GM12878 (cell line): ENCODE measurements around the gene RPL26. TPM values are rescaled to one million over a fixed set of nuclear protein-coding genes. Genes with fewer than 3 reads are reported as not detected.

Experiments
- ATAC-seq: fragments of 200-7000 bp; cut with Tn5 transposase; 3 replicates; pipeline ENCODE4 v1.9.1; 2020; ENCODE audit warnings: mild to moderate bottlenecking, moderate library complexity
- BruUV-seq: library from RNA; stranded (reverse); fragments of 400-500 nt; replicated peaks from 2 replicates; lab custom pipeline; 2021; lab: Mats Ljungman, UMichigan
- CTCF ChIA-PET: fragments of 300-600 bp; sonication (Branson Sonifier 250); formaldehyde crosslinking; extraction: SDS; loops from one replicate; lab custom pipeline; 2021; ENCODE audit warnings: inconsistent platforms; lab: Yijun Ruan, JAX
- POLR2A ChIA-PET: fragments of 350-600 bp; formaldehyde crosslinking; extraction: SDS; loops from one replicate; lab custom pipeline; 2021; ENCODE audit warnings: inconsistent platforms; lab: Charles Lee
- RAD21 ChIA-PET: fragments of 300-600 bp; sonication (Branson Sonifier 250); formaldehyde crosslinking; loops from one replicate; lab custom pipeline; 2023; ENCODE audit warnings: antibody characterized with exemption; ENCODE audit not compliant: unreplicated experiment; lab: Charles Lee
- SMC1A ChIA-PET: fragments of 300-600 bp; sonication (Branson Sonifier 250); formaldehyde crosslinking; loops from one replicate; lab custom pipeline; 2023; ENCODE audit not compliant: unreplicated experiment, uncharacterized antibody; lab: Charles Lee
- DNase-seq: peaks from one replicate; pipeline ENCODE4 v3.0.0-alpha.2; 2011; ENCODE audit warnings: low read depth, low spot score
- FAIRE-seq: peaks from 3 replicates; lab custom pipeline; 2011; peaks lifted over from hg19 to GRCh38; lab: Jason Lieb, UNC
- H2AFZ ChIP-seq: 2 replicates; pipeline ENCODE4 v1.6.0; 2011; ENCODE audit warnings: low read depth, low read length, control low read depth; ENCODE audit not compliant: control insufficient read depth
- H3K27ac ChIP-seq: 2 replicates; pipeline ENCODE4 v1.5.1; 2011; ENCODE audit warnings: control low read depth; ENCODE audit not compliant: control insufficient read depth, insufficient read depth
- H3K27me3 ChIP-seq, 2 experiments: replicated peaks in 1 of 2; 2 replicates each; pipeline versions ENCODE4 v1.6.0 to v1.6.1; 2011; ENCODE audit warnings: low read length in 1 of 2; ENCODE audit not compliant: control insufficient read depth in 2 of 2, insufficient read depth in 2 of 2
- H3K36me3 ChIP-seq, 2 experiments: 2 replicates each; pipeline ENCODE4 v1.5.1; 2011; ENCODE audit warnings: low read length in 1 of 2; ENCODE audit not compliant: control insufficient read depth in 2 of 2, insufficient read depth in 2 of 2
- H3K4me1 ChIP-seq: 2 replicates; pipeline ENCODE4 v1.6.1; 2011; ENCODE audit warnings: mild to moderate bottlenecking, low read length, moderate library complexity, mixed read lengths; ENCODE audit not compliant: control insufficient read depth, insufficient read depth
- H3K4me2 ChIP-seq: 2 replicates; pipeline ENCODE4 v1.6.0; 2011; ENCODE audit warnings: control low read depth; ENCODE audit not compliant: control insufficient read depth, insufficient read depth
- H3K4me3 ChIP-seq: fragments of 200-600 bp; sonication (generic); 2 replicates; pipeline ENCODE4 v1.5.1; 2016
- H3K79me2 ChIP-seq: 2 replicates; pipeline ENCODE4 v1.6.0; 2011; ENCODE audit warnings: low read length; ENCODE audit not compliant: control insufficient read depth, insufficient read depth
- H3K9ac ChIP-seq: 2 replicates; pipeline ENCODE4 v1.8.0; 2011; ENCODE audit warnings: low read length, control low read depth, mixed read lengths; ENCODE audit not compliant: control insufficient read depth, insufficient read depth
- H3K9me3 ChIP-seq: replicated peaks from 3 replicates; pipeline ENCODE4 v1.5.1; 2011; ENCODE audit warnings: mild to moderate bottlenecking, low read length; ENCODE audit not compliant: control insufficient read depth, insufficient read depth
- H4K20me1 ChIP-seq: 2 replicates; pipeline ENCODE4 v1.6.0; 2011; ENCODE audit not compliant: control insufficient read depth, insufficient read depth
- ATF3 ChIP-seq: IDR thresholded peaks from 2 replicates; pipeline ENCODE4 v1.6.1; 2011; ENCODE audit warnings: low read depth, mild to moderate bottlenecking, low read length, moderate library complexity, borderline replicate concordance; ENCODE audit errors: extremely low read depth
- BMI1 ChIP-seq: fragments of 450-650 bp; IDR thresholded peaks from 2 replicates; pipeline ENCODE4 v1.6.1; 2016; ENCODE audit warnings: mild to moderate bottlenecking, moderate library complexity, borderline replicate concordance
- CBFB ChIP-seq: IDR thresholded peaks from 2 replicates; pipeline ENCODE4 v1.6.1; 2016; ENCODE audit warnings: antibody characterized with exemption, low read depth
- EGR1 ChIP-seq, 2 experiments: IDR thresholded peaks; 1 replicate in 1 of 2; 2 replicates in 1 of 2; pipeline ENCODE4 v1.6.1; 2011 to 2012; ENCODE audit warnings: low read depth in 2 of 2, low read length in 2 of 2, borderline replicate concordance in 1 of 2, mild to moderate bottlenecking in 1 of 2, moderate library complexity in 1 of 2
- HCFC1 ChIP-seq: fragments of 150-350 bp; IDR thresholded peaks from 2 replicates; pipeline ENCODE4 v1.6.1; 2014; ENCODE audit warnings: low read length
- JUND ChIP-seq: IDR thresholded peaks from 2 replicates; pipeline ENCODE4 v1.6.1; 2012; ENCODE audit warnings: low read depth, mild to moderate bottlenecking, low read length, improper control_type of control experiment, moderate library complexity
- KDM1A ChIP-seq: fragments of 200-600 bp; sonication (generic); IDR thresholded peaks from 2 replicates; pipeline ENCODE4 v1.6.1; 2016; ENCODE audit warnings: borderline replicate concordance
- MXI1 ChIP-seq: fragments of 150-350 bp; IDR thresholded peaks from 2 replicates; pipeline ENCODE4 v1.6.1; 2011; ENCODE audit warnings: low read depth, mild to moderate bottlenecking, inconsistent platforms, low read length, improper control_type of control experiment
- PAX5 ChIP-seq: IDR thresholded peaks from 2 replicates; pipeline ENCODE4 v1.6.1; 2011; ENCODE audit warnings: low read depth, low read length, borderline replicate concordance
- RB1 ChIP-seq: fragments of 450-650 bp; formaldehyde crosslinking; IDR thresholded peaks from 2 replicates; pipeline ENCODE4 v1.6.1; 2017; ENCODE audit warnings: mild to moderate bottlenecking, borderline replicate concordance
- RFX5 ChIP-seq: IDR thresholded peaks from 2 replicates; pipeline ENCODE4 v1.6.1; 2011; ENCODE audit warnings: low read depth, low read length, improper control_type of control experiment
- SIN3A ChIP-seq: IDR thresholded peaks from 2 replicates; pipeline ENCODE4 v1.6.1; 2012; ENCODE audit warnings: low read depth, low read length, improper control_type of control experiment
- ZNF207 ChIP-seq: fragments of 450-650 bp; IDR thresholded peaks from 2 replicates; pipeline ENCODE4 v1.6.1; 2014; ENCODE audit warnings: antibody characterized with exemption, mild to moderate bottlenecking, borderline replicate concordance
- WGBS: methylation state at CpG from one replicate; pipeline ENCODE4 v1.1.6; 2016; ENCODE audit warnings: low lambda C conversion rate; ENCODE audit not compliant: insufficient replicate concordance, insufficient coverage; ENCODE audit errors: missing lambda C conversion rate; 5-methylcytosine and 5-hydroxymethylcytosine counted together
- in situ Hi-C: fragments of 300-500 bp; cut with MboI; formaldehyde crosslinking; loops from 9 replicates; pipeline ENCODE4 v1.14.3; 2018; ENCODE audit warnings: mixed read lengths
- intact Hi-C: fragments of 100-400 bp; cut with micrococcal nuclease; formaldehyde crosslinking; loops from one replicate; pipeline ENCODE4 v1.14.2; 2022; ENCODE audit not compliant: unreplicated experiment
- polyA plus RNA-seq, 11 experiments: library from polyadenylated mRNA; depleted of rRNA in 4 of 11; unstranded in 6 of 11; stranded (reverse) in 5 of 11; fragments of >200 nt; fragmentation: Nextera tagmentation in 4 of 11; fragmentation: Illumina TruSeq in 1 of 11; extraction: Ambion mirVana in 4 of 11; extraction: Trizol in 1 of 11; gene quantifications; 1 replicate in 1 of 11; 2 replicates in 10 of 11; pipeline versions ENCODE4 v1.2.1 to v1.2.3, GENCODE V29; 2011 to 2016; ENCODE audit warnings: inconsistent platforms in 2 of 11, missing spikeins in 2 of 11, low read depth in 1 of 11
- total RNA-seq, 4 experiments: library from RNA; depleted of rRNA in 3 of 4; stranded (reverse); fragments of >200 nt in 3 of 4; fragmentation: Illumina TruSeq in 1 of 4; extraction: Trizol in 1 of 4; gene quantifications; 2 replicates each; pipeline versions ENCODE4 v1.2.1 to v1.2.3, GENCODE V29; 2013 to 2021
- TF ChIP-seq, protein P1 (sequence below): fragments of 450-650 bp; IDR thresholded peaks from 2 replicates; pipeline ENCODE4 v1.6.1; 2017; ENCODE audit warnings: mild to moderate bottlenecking, low read depth, inconsistent platforms; ENCODE audit not compliant: poor library complexity, severe bottlenecking

The RPL26 gene
- total and polyA plus RNA-seq, 10 of the 15 experiments (the other 5 are each of a cell fraction or from before 2014, with no cell fraction given) = 1,451 to 9,244 (median 4,326) TPM

- no peaks in the 10 kb centered on the region for H3K4me1 ChIP-seq
- H3K79me2 ChIP-seq = no peaks in the 10 kb centered on the region
- in situ Hi-C loops = loop anchor here (5.0 to 10.0 kb wide), 2 partner anchors 336 to 604 kb away; no protein-coding TSS in a partner anchor
- no peak overlapping the region for H3K9ac ChIP-seq
- no TSS peak for BruUV-seq
- ChIA-PET POLR2A (no interaction called here), CTCF (interaction anchor here (1.0 to 3.3 kb wide), 16 partner anchors 10 to 591 kb away, joined by 3 to 67 read pairs (median 6); partner anchors contain the start of gene NDEL1), SMC1A (interaction anchor here (0.7 to 1.8 kb wide), 15 partner anchors 10 to 591 kb away, joined by 3 to 20 read pairs (median 4); no protein-coding TSS in a partner anchor), RAD21 (interaction anchor here (0.8 to 2.1 kb wide), 11 partner anchors 17 to 587 kb away, joined by 3 to 34 read pairs (median 4); partner anchors contain the start of gene NDEL1)
- DNase-seq (no peak), FAIRE-seq (no peak), ATAC-seq (no peak)
- no peak overlapping the region for H3K4me3 ChIP-seq
- intact Hi-C loops = loop anchor here (1.0 to 10.0 kb wide), 3 partner anchors 335 to 484 kb away; no protein-coding TSS in a partner anchor
- no peaks in the 10 kb centered on the region for H3K9me3 ChIP-seq
- peaks cover 0 to 4% of the 10 kb centered on the region in 2 experiments; a peak in 3 of 4 replicates for H3K27me3 ChIP-seq
- 76% methylated on average over 1 of the region's 1 CpG for WGBS
- TF ChIP-seq EGR1 (IDR thresholded peaks at IDR 0.05; ENCODE audit: borderline replicate concordance in 1 of 2, low read depth in 2 of 2, low read length in 2 of 2) = no peak
- TF ChIP-seq JUND = no peak
- no peak for TF ChIP-seq ZNF207
- no peak for TF ChIP-seq MXI1
- TF ChIP-seq RFX5 = no peak
- no peak for TF ChIP-seq CBFB
- TF ChIP-seq PAX5 = no peak
- TF ChIP-seq RB1 = no peak
- TF ChIP-seq BMI1 = no peak
- TF ChIP-seq ATF3 = no peak
- no peak for TF ChIP-seq HCFC1
- TF ChIP-seq SIN3A = no peak
- TF ChIP-seq KDM1A = no peak
- TF ChIP-seq, protein P1, sequence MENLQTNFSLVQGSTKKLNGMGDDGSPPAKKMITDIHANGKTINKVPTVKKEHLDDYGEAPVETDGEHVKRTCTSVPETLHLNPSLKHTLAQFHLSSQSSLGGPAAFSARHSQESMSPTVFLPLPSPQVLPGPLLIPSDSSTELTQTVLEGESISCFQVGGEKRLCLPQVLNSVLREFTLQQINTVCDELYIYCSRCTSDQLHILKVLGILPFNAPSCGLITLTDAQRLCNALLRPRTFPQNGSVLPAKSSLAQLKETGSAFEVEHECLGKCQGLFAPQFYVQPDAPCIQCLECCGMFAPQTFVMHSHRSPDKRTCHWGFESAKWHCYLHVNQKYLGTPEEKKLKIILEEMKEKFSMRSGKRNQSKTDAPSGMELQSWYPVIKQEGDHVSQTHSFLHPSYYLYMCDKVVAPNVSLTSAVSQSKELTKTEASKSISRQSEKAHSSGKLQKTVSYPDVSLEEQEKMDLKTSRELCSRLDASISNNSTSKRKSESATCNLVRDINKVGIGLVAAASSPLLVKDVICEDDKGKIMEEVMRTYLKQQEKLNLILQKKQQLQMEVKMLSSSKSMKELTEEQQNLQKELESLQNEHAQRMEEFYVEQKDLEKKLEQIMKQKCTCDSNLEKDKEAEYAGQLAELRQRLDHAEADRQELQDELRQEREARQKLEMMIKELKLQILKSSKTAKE = no peak
- no peaks in the 10 kb centered on the region for H4K20me1 ChIP-seq
- no peak overlapping the region for H3K4me2 ChIP-seq
- no peaks in the 10 kb centered on the region for H3K36me3 ChIP-seq
- no peak overlapping the region for H3K27ac ChIP-seq
- H2AFZ ChIP-seq = no peak overlapping the region
Observed at GRCh38 chr17:8410883-8411238, 27.9 kb upstream of the RPL26 start.
